Panc1 (cell line): Measurements from ENCODE around the gene NGEF. TPM values are rescaled to one million over a fixed set of nuclear protein-coding genes. Genes with fewer than 3 reads are reported as not detected.

Experiments used
- ATAC-seq: fragments of 200-7000 bp; cut with Tn5 transposase; 2 replicates; pipeline ENCODE4 v1.9.1; 2020; ENCODE audit warnings: mild to moderate bottlenecking, moderate library complexity
- BruUV-seq: library from RNA; stranded (reverse); fragments of 400-500 nt; replicated peaks from 2 replicates; lab custom pipeline; 2021; lab: Mats Ljungman, UMichigan
- CTCF ChIA-PET: fragments of 300-600 bp; sonication (Branson Sonifier 250); formaldehyde crosslinking; loops from one replicate; lab custom pipeline; 2022; ENCODE audit warnings: antibody characterized with exemption; lab: Charles Lee
- POLR2A ChIA-PET: fragments of 300-600 bp; sonication (Branson Sonifier 250); formaldehyde crosslinking; loops from one replicate; lab custom pipeline; 2022; ENCODE audit warnings: antibody characterized with exemption; lab: Charles Lee
- DNase-seq: peaks from one replicate; pipeline ENCODE4 v3.0.0-alpha.2; 2010; ENCODE audit warnings: low read depth, low spot score
- H3K27ac ChIP-seq: 2 replicates; pipeline ENCODE4 v1.5.1; 2011; ENCODE audit warnings: mild to moderate bottlenecking, low read length, inconsistent platforms
- H3K27me3 ChIP-seq: fragments of 200-500 bp; sonication (Bioruptor generic); 2 replicates; pipeline ENCODE4 v1.6.0; 2014; ENCODE audit warnings: low read length, inconsistent platforms; ENCODE audit not compliant: control insufficient read depth, insufficient read depth
- H3K36me3 ChIP-seq: fragments of 200-500 bp; sonication (Bioruptor generic); 2 replicates; pipeline ENCODE4 v1.5.1; 2014; ENCODE audit warnings: inconsistent platforms, mild to moderate bottlenecking, low read length, moderate library complexity; ENCODE audit not compliant: control insufficient read depth, insufficient read depth
- H3K4me1 ChIP-seq: 2 replicates; pipeline ENCODE4 v1.5.1; 2011; ENCODE audit warnings: inconsistent platforms, mild to moderate bottlenecking, low read length, moderate library complexity; ENCODE audit not compliant: control insufficient read depth, insufficient read depth
- H3K4me3 ChIP-seq, 2 experiments: 2 replicates each; pipeline ENCODE4 v1.5.1; 2011 to 2012; ENCODE audit warnings: low read depth in 2 of 2, low read length in 2 of 2, mild to moderate bottlenecking in 2 of 2, inconsistent platforms in 1 of 2, moderate library complexity in 1 of 2
- H3K9me3 ChIP-seq: fragments of 200-500 bp; sonication (Bioruptor generic); 2 replicates; pipeline ENCODE4 v1.5.1; 2014; ENCODE audit warnings: low read depth, mild to moderate bottlenecking, inconsistent platforms, low read length, moderate library complexity; ENCODE audit not compliant: control insufficient read depth, insufficient read depth
- POLR2AphosphoS5 ChIP-seq: IDR thresholded peaks from 2 replicates; pipeline ENCODE4 v1.6.1; 2012; ENCODE audit warnings: mild to moderate bottlenecking, low read depth, low read length, moderate library complexity
- SIN3A ChIP-seq: IDR thresholded peaks from 2 replicates; pipeline ENCODE4 v1.6.1; 2012; ENCODE audit warnings: low read depth, mild to moderate bottlenecking, low read length, moderate library complexity, borderline replicate concordance; ENCODE audit not compliant: insufficient read depth
- TCF7L2 ChIP-seq: IDR thresholded peaks from 2 replicates; pipeline ENCODE4 v1.6.1; 2011; ENCODE audit warnings: mild to moderate bottlenecking, low read depth, low read length, inconsistent platforms
- in situ Hi-C: cut with HindIII; loops from 2 replicates; pipeline ENCODE4 v1.10.0; 2016; ENCODE audit warnings: low sequenced_read_pairs, low pct_unique_long_range_greater_than_20kb
- intact Hi-C: fragments of 100-400 bp; cut with micrococcal nuclease; formaldehyde crosslinking; loops from one replicate; pipeline ENCODE4 v1.10.0; 2022; ENCODE audit not compliant: unreplicated experiment
- total RNA-seq: library from RNA; stranded (reverse); gene quantifications from one replicate; pipeline ENCODE4 v1.2.1, GENCODE V29; 2021; ENCODE audit not compliant: unreplicated experiment
- TF ChIP-seq, protein P1 (sequence below): fragments of 450-650 bp; IDR thresholded peaks from 2 replicates; pipeline ENCODE4 v1.5.1; 2017; ENCODE audit warnings: mild to moderate bottlenecking
- TF ChIP-seq, protein P2 (sequence below), 2 experiments: IDR thresholded peaks; 2 replicates each; pipeline ENCODE4 v1.6.1; 2011 to 2012; ENCODE audit warnings: low read depth in 2 of 2, control low read depth in 1 of 2, low read length in 1 of 2, mild to moderate bottlenecking in 1 of 2, moderate library complexity in 1 of 2; ENCODE audit not compliant: insufficient read depth in 1 of 2

The NGEF gene
- total RNA-seq, 1 experiment from 2014 or later = 17.8 TPM

DNA sequence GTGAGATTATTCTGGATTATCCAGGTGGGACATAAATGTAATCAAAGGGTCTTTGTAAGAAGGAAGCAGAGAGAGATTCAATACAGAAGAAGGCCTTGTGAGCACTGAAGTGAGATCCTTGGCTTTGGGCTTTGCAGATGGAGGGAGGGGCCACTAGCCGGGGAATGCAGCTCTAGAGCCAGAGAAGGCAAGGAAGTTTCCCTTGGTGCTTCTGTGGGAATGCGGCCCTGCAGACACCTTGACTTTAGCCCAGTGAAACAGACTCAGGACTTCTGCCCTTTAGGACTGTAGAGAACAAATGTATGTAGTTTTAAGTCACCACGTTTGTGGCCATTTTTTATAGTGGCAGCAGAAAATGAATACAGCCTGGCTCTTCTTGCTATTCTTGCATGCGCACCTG is 27.5 kb upstream of the NGEF start:
- in situ Hi-C loops = no loop called here

DNA sequence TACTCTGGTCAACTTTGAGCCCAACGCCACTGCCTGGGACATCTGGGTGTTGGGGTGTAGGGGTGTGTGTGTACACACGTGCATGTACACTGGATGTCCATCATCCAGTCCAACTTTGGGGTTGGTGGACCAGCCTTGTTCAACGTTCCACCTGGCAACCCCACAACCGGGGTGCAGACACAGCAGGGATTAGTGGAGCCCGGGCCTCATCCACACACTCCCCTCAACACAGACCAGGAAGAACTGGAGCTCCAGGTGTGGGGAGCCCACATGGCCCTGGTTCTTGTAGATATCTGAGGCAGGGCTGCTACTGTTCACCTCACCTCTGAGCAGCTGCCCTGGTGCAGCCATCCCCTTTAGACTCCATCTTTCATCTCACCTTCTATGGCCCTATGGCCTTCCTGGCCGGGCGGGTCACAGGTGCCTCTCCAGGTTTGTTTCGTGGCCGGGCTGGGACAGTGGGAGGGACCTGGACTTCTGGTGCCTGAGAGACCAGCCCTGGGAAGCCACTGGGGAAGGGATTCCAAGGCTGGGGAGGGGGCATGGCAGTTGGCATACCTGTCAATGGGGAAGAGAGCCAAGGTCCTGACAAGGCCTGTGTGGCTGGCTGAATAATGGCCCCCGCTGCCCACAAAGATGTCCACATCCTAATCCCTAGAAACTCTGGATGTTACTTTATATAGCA is 26.9 kb upstream of the NGEF start:
- ChIA-PET CTCF (no interaction called here), POLR2A (no interaction called here)
- Histone ChIP-seq H3K4me1 (no peaks in the 10 kb centered on the region), H3K27ac (no peak overlapping the region), H3K4me3 (no peak overlapping the region), H3K27me3 (no peaks in the 10 kb centered on the region), H3K36me3 (no peaks in the 10 kb centered on the region), H3K9me3 (no peaks in the 10 kb centered on the region)
- intact Hi-C loops (no loop called here), in situ Hi-C loops (no loop called here)
- no peak for ATAC-seq
- no peak for DNase-seq
- BruUV-seq = no TSS peak
- TF ChIP-seq, protein P1, sequence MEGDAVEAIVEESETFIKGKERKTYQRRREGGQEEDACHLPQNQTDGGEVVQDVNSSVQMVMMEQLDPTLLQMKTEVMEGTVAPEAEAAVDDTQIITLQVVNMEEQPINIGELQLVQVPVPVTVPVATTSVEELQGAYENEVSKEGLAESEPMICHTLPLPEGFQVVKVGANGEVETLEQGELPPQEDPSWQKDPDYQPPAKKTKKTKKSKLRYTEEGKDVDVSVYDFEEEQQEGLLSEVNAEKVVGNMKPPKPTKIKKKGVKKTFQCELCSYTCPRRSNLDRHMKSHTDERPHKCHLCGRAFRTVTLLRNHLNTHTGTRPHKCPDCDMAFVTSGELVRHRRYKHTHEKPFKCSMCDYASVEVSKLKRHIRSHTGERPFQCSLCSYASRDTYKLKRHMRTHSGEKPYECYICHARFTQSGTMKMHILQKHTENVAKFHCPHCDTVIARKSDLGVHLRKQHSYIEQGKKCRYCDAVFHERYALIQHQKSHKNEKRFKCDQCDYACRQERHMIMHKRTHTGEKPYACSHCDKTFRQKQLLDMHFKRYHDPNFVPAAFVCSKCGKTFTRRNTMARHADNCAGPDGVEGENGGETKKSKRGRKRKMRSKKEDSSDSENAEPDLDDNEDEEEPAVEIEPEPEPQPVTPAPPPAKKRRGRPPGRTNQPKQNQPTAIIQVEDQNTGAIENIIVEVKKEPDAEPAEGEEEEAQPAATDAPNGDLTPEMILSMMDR = no peak
- TF ChIP-seq POLR2AphosphoS5 (no peak), TCF7L2 (no peak), SIN3A (no peak)
- TF ChIP-seq, protein P2, sequence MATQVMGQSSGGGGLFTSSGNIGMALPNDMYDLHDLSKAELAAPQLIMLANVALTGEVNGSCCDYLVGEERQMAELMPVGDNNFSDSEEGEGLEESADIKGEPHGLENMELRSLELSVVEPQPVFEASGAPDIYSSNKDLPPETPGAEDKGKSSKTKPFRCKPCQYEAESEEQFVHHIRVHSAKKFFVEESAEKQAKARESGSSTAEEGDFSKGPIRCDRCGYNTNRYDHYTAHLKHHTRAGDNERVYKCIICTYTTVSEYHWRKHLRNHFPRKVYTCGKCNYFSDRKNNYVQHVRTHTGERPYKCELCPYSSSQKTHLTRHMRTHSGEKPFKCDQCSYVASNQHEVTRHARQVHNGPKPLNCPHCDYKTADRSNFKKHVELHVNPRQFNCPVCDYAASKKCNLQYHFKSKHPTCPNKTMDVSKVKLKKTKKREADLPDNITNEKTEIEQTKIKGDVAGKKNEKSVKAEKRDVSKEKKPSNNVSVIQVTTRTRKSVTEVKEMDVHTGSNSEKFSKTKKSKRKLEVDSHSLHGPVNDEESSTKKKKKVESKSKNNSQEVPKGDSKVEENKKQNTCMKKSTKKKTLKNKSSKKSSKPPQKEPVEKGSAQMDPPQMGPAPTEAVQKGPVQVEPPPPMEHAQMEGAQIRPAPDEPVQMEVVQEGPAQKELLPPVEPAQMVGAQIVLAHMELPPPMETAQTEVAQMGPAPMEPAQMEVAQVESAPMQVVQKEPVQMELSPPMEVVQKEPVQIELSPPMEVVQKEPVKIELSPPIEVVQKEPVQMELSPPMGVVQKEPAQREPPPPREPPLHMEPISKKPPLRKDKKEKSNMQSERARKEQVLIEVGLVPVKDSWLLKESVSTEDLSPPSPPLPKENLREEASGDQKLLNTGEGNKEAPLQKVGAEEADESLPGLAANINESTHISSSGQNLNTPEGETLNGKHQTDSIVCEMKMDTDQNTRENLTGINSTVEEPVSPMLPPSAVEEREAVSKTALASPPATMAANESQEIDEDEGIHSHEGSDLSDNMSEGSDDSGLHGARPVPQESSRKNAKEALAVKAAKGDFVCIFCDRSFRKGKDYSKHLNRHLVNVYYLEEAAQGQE (IDR thresholded peaks at IDR 0.05; ENCODE audit: insufficient read depth in 1 of 2, low read depth in 2 of 2, low read length in 1 of 2) = no peak

More for the DNA sequence above, 27.5 kb upstream of the NGEF start:
- DNase-seq = no peak
- intact Hi-C loops = no loop called here
- Histone ChIP-seq H3K36me3 (no peaks in the 10 kb centered on the region), H3K9me3 (no peaks in the 10 kb centered on the region), H3K27ac (no peak overlapping the region), H3K4me3 (no peak overlapping the region), H3K27me3 (no peaks in the 10 kb centered on the region), H3K4me1 (no peaks in the 10 kb centered on the region)
- TF ChIP-seq SIN3A = no peak
- TF ChIP-seq TCF7L2 = no peak
- ChIA-PET CTCF (no interaction called here), POLR2A (no interaction called here)
- BruUV-seq = no TSS peak
- no peak for ATAC-seq

DNA sequence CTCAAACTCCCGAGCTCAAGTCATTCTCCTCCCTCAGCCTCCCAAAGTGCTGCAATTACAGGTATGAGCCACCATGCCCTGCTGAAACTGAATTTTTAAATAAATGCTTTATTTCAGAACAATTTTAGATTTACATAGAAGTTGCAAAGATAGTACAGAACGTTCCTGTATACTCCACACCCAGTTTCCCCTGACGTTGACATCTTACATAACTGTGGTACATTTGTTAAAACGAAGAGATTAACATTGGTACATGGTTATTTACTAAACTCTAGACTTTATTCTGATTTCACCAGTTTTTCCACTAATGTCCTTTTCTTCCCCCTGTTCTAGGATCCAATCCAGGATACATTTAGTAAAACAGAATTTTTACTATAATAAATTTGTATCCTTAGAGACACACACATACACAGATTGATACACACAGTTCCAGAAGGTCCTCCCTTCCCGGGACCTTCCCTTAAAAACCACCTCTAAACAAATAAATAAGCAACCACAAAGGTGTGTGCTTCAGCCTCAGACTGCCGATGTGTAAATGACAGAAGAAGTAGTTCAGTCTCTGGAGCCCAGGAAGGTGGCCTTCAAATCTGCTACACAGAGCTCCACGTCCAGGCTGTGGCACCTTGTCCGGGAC is 26.3 kb upstream of the NGEF start:
- in situ Hi-C loops = no loop called here
- CTCF ChIA-PET = no interaction called here

More for the DNA sequence above, 26.3 kb upstream of the NGEF start:
- TF ChIP-seq TCF7L2 (no peak), SIN3A (no peak), POLR2AphosphoS5 (no peak)
- TF ChIP-seq, protein P1 = no peak
- TF ChIP-seq, protein P2 (IDR thresholded peaks at IDR 0.05; ENCODE audit: insufficient read depth in 1 of 2, low read depth in 2 of 2, low read length in 1 of 2) = no peak
- H3K27ac ChIP-seq = no peak overlapping the region
- DNase-seq (no peak), ATAC-seq (no peak)
- H3K9me3 ChIP-seq = no peaks in the 10 kb centered on the region
- intact Hi-C loops = no loop called here
- no TSS peak for BruUV-seq
- H3K4me1 ChIP-seq = no peaks in the 10 kb centered on the region
- H3K36me3 ChIP-seq = no peaks in the 10 kb centered on the region
- no peak overlapping the region for H3K4me3 ChIP-seq
- POLR2A ChIA-PET = no interaction called here
- no peaks in the 10 kb centered on the region for H3K27me3 ChIP-seq
